ENCODE data around the gene CXXC5.

DNA sequence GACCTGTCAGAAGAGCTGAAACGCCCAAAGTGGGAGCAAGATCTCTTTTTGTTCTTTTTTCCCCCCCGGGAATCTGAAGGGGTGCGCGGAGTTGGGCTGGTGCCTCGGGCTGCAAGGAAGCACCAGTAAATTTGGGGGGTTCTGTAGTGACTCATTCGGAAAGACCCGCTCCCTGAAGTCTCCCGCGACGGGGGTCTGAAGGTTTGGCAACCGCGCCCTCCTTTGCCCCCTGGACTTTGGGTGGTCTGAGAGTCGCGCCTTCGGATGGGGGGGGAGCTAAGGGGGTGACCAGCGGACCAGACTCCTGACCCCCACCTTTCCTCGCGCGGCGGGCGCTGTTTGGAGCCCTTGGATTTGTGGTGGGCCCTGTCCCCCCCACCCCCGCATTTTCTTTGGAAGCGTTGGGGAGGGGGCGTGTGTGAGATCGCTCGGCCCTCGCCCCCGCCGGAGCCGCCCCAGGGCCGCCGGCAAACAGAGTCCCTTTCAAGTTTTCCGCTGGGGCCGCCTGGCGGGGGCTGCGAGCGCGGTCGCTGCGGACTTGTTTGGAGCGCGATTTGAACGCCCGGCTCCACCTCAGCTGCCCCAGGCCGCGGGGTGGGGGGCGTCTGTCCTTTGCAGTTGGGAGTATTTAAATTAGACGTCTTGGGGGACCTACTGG, 2.0 kb downstream of the CXXC5 start:
- TF ChIP-seq, protein P1, sequence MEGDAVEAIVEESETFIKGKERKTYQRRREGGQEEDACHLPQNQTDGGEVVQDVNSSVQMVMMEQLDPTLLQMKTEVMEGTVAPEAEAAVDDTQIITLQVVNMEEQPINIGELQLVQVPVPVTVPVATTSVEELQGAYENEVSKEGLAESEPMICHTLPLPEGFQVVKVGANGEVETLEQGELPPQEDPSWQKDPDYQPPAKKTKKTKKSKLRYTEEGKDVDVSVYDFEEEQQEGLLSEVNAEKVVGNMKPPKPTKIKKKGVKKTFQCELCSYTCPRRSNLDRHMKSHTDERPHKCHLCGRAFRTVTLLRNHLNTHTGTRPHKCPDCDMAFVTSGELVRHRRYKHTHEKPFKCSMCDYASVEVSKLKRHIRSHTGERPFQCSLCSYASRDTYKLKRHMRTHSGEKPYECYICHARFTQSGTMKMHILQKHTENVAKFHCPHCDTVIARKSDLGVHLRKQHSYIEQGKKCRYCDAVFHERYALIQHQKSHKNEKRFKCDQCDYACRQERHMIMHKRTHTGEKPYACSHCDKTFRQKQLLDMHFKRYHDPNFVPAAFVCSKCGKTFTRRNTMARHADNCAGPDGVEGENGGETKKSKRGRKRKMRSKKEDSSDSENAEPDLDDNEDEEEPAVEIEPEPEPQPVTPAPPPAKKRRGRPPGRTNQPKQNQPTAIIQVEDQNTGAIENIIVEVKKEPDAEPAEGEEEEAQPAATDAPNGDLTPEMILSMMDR (IDR thresholded peaks at IDR 0.05): peak; percentile 49
- TF ChIP-seq EZH2 (IDR thresholded peaks at IDR 0.05): peak; percentile 33
